Naive thymus-derived CD4-positive, alpha-beta T cell (primary cell): ENCODE results near the gene PTPRN2. TPM values are rescaled to one million over a fixed set of nuclear protein-coding genes. Genes with fewer than 3 reads are reported as not detected.
A peak's percentile ranks its signal among the peaks of the same experiment; 100 is the strongest.

Source experiments
- ATAC-seq: fragments of 150-1000 bp; cut with Tn5 transposase; 2 replicates; pipeline ENCODE4 v1.10.0; 2021; ENCODE audit warnings: mild to moderate bottlenecking, moderate library complexity
- CTCF ChIA-PET: fragments of 350-600 bp; sonication (Branson Sonifier 250); formaldehyde crosslinking; loops from one replicate; lab custom pipeline; 2021; ENCODE audit warnings: antibody characterized with exemption; lab: Charles Lee
- POLR2A ChIA-PET: fragments of 350-600 bp; sonication (Branson Sonifier 250); formaldehyde crosslinking; loops from one replicate; lab custom pipeline; 2021; ENCODE audit warnings: antibody characterized with exemption, inconsistent platforms; lab: Charles Lee
- DNase-seq, 9 donors: peaks; one replicate each; pipeline versions ENCODE4 v3.0.0 to v3.0.0-alpha.2; 2020 to 2022; ENCODE audit warnings: mixed read lengths in 1 of 9
- H3K27ac ChIP-seq: one replicate; pipeline ENCODE4 v1.7.0; 2013; ENCODE audit warnings: mild to moderate bottlenecking, low read depth, low read length, moderate library complexity
- H3K27me3 ChIP-seq, 2 donors: one replicate each; pipeline ENCODE4 v1.7.0; 2013; ENCODE audit warnings: low read length in 2 of 2, mild to moderate bottlenecking in 2 of 2, moderate library complexity in 2 of 2; ENCODE audit not compliant: control insufficient read depth in 2 of 2, insufficient read depth in 2 of 2
- H3K36me3 ChIP-seq, 3 experiments: 1 replicate in 2 of 3; 2 replicates in 1 of 3; pipeline ENCODE4 v1.7.0; 2013; ENCODE audit warnings: low read length in 3 of 3, mild to moderate bottlenecking in 3 of 3, moderate library complexity in 1 of 3; ENCODE audit not compliant: insufficient read depth in 3 of 3, control insufficient read depth in 2 of 3
- H3K4me1 ChIP-seq, 2 donors: one replicate each; pipeline ENCODE4 v1.7.0; 2013; ENCODE audit warnings: low read length in 2 of 2, mild to moderate bottlenecking in 2 of 2, moderate library complexity in 1 of 2; ENCODE audit not compliant: control insufficient read depth in 2 of 2, insufficient read depth in 2 of 2
- H3K4me3 ChIP-seq: 2 replicates; pipeline ENCODE4 v1.7.0; 2013; ENCODE audit warnings: mild to moderate bottlenecking, low read length
- H3K9me3 ChIP-seq, 3 experiments: 1 replicate in 2 of 3; 2 replicates in 1 of 3; pipeline ENCODE4 v1.7.0; 2013; ENCODE audit warnings: low read length in 3 of 3; ENCODE audit not compliant: control insufficient read depth in 2 of 3
- H3K27ac Mint-ChIP-seq, 9 donors: one replicate each; pipeline ENCODE4 v1.8.0; 2020 to 2022; ENCODE audit warnings: mixed read lengths in 9 of 9, mild to moderate bottlenecking in 8 of 9, moderate library complexity in 5 of 9, inconsistent platforms in 2 of 9
- H3K27me3 Mint-ChIP-seq, 5 donors: one replicate each; pipeline ENCODE4 v1.8.0; 2021 to 2022; ENCODE audit warnings: mixed read lengths in 5 of 5, mild to moderate bottlenecking in 1 of 5
- H3K36me3 Mint-ChIP-seq, 5 donors: one replicate each; pipeline ENCODE4 v1.8.0; 2020 to 2022; ENCODE audit warnings: mixed read lengths in 5 of 5, mild to moderate bottlenecking in 3 of 5, inconsistent platforms in 1 of 5
- H3K4me1 Mint-ChIP-seq, 7 donors: one replicate each; pipeline ENCODE4 v1.8.0; 2020 to 2022; ENCODE audit warnings: mixed read lengths in 7 of 7, mild to moderate bottlenecking in 3 of 7, inconsistent platforms in 1 of 7
- H3K4me3 Mint-ChIP-seq, 10 donors: one replicate each; pipeline ENCODE4 v1.8.0; 2020 to 2022; ENCODE audit warnings: mild to moderate bottlenecking in 10 of 10, mixed read lengths in 10 of 10, moderate library complexity in 6 of 10, inconsistent platforms in 2 of 10
- H3K9me3 Mint-ChIP-seq, 11 donors: one replicate each; pipeline ENCODE4 v1.8.0; 2020 to 2022; ENCODE audit warnings: mixed read lengths in 11 of 11, mild to moderate bottlenecking in 4 of 11, inconsistent platforms in 1 of 11, moderate library complexity in 1 of 11
- intact Hi-C, 2 donors: fragments of 100-400 bp; cut with micrococcal nuclease; formaldehyde crosslinking; loops; one replicate each; pipeline ENCODE4 v1.15.1; 2023
- polyA plus RNA-seq, 2 donors: library from polyadenylated mRNA; unstranded; fragments of 300-500 nt; fragmentation: Illumina TruSeq; gene quantifications; one replicate each; pipeline ENCODE4 v1.2.3, GENCODE V29; 2021
- total RNA-seq, 6 experiments: library from RNA in 5 of 6; stranded (reverse) in 5 of 6; gene quantifications; 1 replicate in 5 of 6; 2 replicates in 1 of 6; pipeline ENCODE4 v1.2.3 and lab custom pipeline; 2021 to 2026

PTPRN2 gene
- total and polyA plus RNA-seq, 7 experiments from 2014 or later: 0.58 to 2.3 (median 1.4) TPM

DNA sequence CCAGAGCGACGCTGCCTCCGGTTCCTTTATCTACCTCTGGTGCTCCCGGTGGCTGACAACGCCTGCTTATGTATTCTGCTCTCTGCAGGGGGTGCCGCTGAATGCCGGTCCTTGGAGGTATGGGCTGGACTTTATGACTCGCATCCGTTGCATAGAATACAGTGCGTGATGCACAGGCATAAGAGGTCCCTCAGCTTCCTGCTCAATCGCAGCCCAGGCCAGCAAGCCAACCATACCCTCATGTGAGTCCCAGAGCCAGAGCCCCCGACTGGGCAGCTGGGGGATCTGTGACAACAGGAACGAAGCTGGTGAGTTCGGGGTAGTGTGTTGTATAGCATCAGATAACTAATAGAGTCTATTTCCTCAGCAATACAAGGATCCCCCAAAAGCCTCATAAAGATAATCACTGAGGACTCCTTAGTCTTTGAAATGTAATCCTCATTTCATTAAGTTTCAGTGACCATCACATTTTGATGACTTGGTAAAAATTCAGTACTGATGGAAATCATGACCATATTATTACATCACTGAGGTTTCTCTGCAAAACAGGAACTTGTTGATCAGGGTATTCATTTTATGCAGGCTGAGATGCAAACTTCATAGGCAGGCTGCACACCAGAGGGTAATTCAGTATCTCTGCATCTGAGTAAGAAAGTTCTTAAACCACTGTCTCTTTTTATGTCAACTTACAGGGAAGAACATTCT lies 607.8 kb downstream of the PTPRN2 start:
- Histone ChIP-seq H3K27me3 (no peaks in the 10 kb centered on the region), H3K4me3 (no peak overlapping the region), H3K4me1 (no peaks in the 10 kb centered on the region), H3K27ac (no peak overlapping the region), H3K36me3 (no peaks in the 10 kb centered on the region), H3K9me3 (peaks cover 0 to 7% (median 0%) of the 10 kb centered on the region in 3 experiments)
- POLR2A ChIA-PET: no interaction called here
- Mint-ChIP-seq H3K9me3 (peaks cover 0 to 21% (median 11%) of the 10 kb centered on the region in 11 donors), H3K36me3 (peaks cover 0 to 7% (median 6%) of the 10 kb centered on the region in 5 donors), H3K4me3 (no peak overlapping the region), H3K4me1 (no peaks in the 10 kb centered on the region), H3K27ac (no peak overlapping the region), H3K27me3 (no peaks in the 10 kb centered on the region)
- CTCF ChIA-PET: no interaction called here
- ATAC-seq: no peak
- intact Hi-C loops: no loop called here
- no peak for DNase-seq

GRCh38 chr7:157978766-157979165 lies 608.9 kb downstream of the PTPRN2 start:
- peaks cover 0 to 7% (median 6%) of the 10 kb centered on the region in 5 donors for H3K36me3 Mint-ChIP-seq
- intact Hi-C loops: no loop called here
- POLR2A ChIA-PET: no interaction called here
- Histone ChIP-seq H3K4me3 (no peak overlapping the region), H3K27ac (no peak overlapping the region), H3K27me3 (no peaks in the 10 kb centered on the region), H3K4me1 (no peaks in the 10 kb centered on the region), H3K9me3 (peaks cover 0 to 17% (median 0%) of the 10 kb centered on the region in 3 experiments), H3K36me3 (no peaks in the 10 kb centered on the region)
- H3K4me3 Mint-ChIP-seq: no peak overlapping the region
- ATAC-seq (no peak), DNase-seq (no peak)
- H3K27ac Mint-ChIP-seq: no peak overlapping the region
- CTCF ChIA-PET: no interaction called here
- H3K4me1 Mint-ChIP-seq: no peaks in the 10 kb centered on the region
- peaks cover 0 to 31% (median 13%) of the 10 kb centered on the region in 11 donors for H3K9me3 Mint-ChIP-seq
- no peaks in the 10 kb centered on the region for H3K27me3 Mint-ChIP-seq

GRCh38 chr7:157977717-157978496 lies 609.7 kb downstream of the PTPRN2 start:
- CTCF ChIA-PET: no interaction called here
- Mint-ChIP-seq H3K36me3 (peaks cover 0 to 10% (median 6%) of the 10 kb centered on the region in 5 donors), H3K4me3 (no peak overlapping the region), H3K4me1 (no peaks in the 10 kb centered on the region), H3K27me3 (no peaks in the 10 kb centered on the region), H3K9me3 (peaks cover 0 to 40% (median 20%) of the 10 kb centered on the region in 11 donors), H3K27ac (no peak overlapping the region)
- POLR2A ChIA-PET: no interaction called here
- DNase-seq (no peak), ATAC-seq (no peak)
- intact Hi-C loops: no loop called here
- no peaks in the 10 kb centered on the region for H3K36me3 ChIP-seq
- H3K9me3 ChIP-seq: peaks cover 0 to 24% (median 0%) of the 10 kb centered on the region in 3 experiments
- H3K27me3 ChIP-seq: no peaks in the 10 kb centered on the region
- no peak overlapping the region for H3K27ac ChIP-seq
- no peaks in the 10 kb centered on the region for H3K4me1 ChIP-seq
- no peak overlapping the region for H3K4me3 ChIP-seq

DNA sequence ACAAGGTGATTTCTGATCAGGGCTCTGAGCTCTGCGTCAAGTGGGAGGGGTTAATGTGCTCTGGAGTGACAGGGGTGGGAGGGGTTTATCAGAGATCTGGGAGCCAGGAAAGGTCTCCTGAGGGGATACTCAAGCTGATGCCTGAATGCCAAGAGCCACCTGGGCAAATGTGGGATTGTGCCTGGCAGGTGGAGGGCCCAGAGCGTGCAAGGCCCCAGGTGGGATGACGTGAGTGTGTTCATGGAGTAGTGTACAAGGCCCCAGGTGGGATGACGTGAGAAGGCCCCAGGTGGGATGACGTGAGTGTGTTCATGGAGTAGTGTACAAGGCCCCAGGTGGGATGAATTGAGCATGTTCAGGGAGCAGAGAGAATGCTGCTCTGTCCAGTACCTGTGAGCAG lies 610.3 kb downstream of the PTPRN2 start:
- Mint-ChIP-seq H3K27ac (no peak overlapping the region), H3K4me1 (no peaks in the 10 kb centered on the region), H3K36me3 (peaks cover 0 to 10% (median 6%) of the 10 kb centered on the region in 5 donors), H3K9me3 (peaks cover 0 to 43% (median 23%) of the 10 kb centered on the region in 11 donors), H3K4me3 (no peak overlapping the region), H3K27me3 (no peaks in the 10 kb centered on the region)
- ChIA-PET POLR2A (no interaction called here), CTCF (interaction anchor here (0.6 kb wide), 1 partner anchor 1251 kb away, joined by 3 read pairs; no protein-coding TSS in a partner anchor)
- H3K4me1 ChIP-seq: no peaks in the 10 kb centered on the region
- ATAC-seq (no peak), DNase-seq (no peak)
- H3K9me3 ChIP-seq: peaks cover 0 to 27% (median 0%) of the 10 kb centered on the region in 3 experiments
- no peak overlapping the region for H3K4me3 ChIP-seq
- intact Hi-C loops: no loop called here
- H3K27ac ChIP-seq: no peak overlapping the region
- H3K27me3 ChIP-seq: no peaks in the 10 kb centered on the region
- H3K36me3 ChIP-seq: no peaks in the 10 kb centered on the region

DNA sequence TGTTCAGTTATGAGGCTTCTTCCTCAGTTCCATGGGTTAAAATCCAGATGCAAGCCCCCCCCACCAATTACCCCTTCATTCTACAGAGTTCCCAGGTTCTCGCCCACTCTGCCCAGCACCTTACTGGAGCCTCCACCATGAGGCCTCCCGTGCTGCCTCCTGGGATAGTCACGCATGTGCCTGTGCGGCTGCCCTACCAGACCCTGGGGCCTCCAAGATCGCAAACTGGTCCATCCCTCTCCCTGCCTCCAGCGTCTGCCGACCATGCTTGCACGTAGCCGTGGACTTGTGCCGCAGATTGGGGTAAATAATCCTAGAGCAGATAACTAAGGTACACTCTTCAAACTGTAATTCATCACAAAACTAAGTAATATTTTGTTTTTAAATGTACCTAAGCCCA lies 611.2 kb downstream of the PTPRN2 start:
- ChIA-PET CTCF (no interaction called here), POLR2A (no interaction called here)
- H3K4me3 ChIP-seq: no peak overlapping the region
- no peak for ATAC-seq
- H3K4me1 ChIP-seq: no peaks in the 10 kb centered on the region
- no peaks in the 10 kb centered on the region for H3K27me3 Mint-ChIP-seq
- no peak for DNase-seq
- H3K36me3 Mint-ChIP-seq: peaks cover 0 to 10% (median 7%) of the 10 kb centered on the region in 5 donors
- H3K9me3 Mint-ChIP-seq: peaks cover 0 to 52% (median 30%) of the 10 kb centered on the region in 11 donors
- intact Hi-C loops: no loop called here
- H3K27me3 ChIP-seq: no peaks in the 10 kb centered on the region
- H3K27ac Mint-ChIP-seq: no peak overlapping the region
- H3K4me1 Mint-ChIP-seq: no peaks in the 10 kb centered on the region
- H3K9me3 ChIP-seq: peaks cover 0 to 27% (median 0%) of the 10 kb centered on the region in 3 experiments
- H3K4me3 Mint-ChIP-seq: peak overlapping the region in 1 of 10 donors; percentile 66
- no peaks in the 10 kb centered on the region for H3K36me3 ChIP-seq
- no peak overlapping the region for H3K27ac ChIP-seq

DNA sequence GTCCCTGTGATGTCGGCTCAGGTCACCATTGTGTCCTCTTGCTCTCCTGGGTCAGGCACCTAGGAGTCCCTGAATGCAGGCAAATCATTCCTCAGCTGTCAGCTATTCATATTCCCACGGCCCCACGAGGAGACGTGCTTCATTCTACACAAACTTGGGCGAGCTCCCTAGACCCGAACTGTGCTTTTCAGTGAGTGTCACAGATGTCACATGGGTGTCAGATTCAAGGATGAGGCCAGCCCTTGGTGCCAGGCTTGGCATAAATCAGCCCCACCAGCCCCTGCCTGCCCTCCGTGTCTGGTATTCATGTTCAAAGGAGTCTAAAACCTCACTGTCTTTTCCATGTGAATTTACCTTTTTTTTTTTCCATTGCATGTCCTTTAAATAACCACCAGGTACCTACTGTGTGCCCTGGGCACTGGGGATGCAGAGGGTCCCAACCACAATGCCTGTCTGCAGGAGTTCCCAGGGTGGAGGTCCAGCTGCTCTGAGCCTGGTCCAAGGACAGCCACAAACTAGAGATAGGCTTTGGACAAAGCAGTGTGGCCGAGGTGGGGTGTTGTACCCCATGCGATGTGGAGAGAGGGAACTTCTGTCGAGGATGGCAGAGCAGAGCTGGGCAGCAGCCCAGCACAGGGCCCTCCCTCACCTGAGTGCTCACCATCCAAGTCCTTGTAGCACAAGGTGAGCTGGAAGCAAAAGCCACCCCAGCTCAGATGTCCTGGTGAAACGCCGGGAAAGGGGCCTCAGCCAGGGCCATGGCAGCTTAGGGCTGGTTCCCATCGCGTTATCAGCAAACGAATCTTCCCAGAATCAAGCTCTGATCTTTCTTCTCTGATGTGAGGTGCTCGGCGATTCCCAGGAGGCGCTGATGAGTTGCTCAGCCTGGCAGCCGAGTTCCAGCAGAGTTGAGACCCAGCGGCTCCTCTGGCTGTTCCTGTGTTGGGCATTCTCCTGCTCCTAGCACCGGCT lies 611.9 kb downstream of the PTPRN2 start:
- POLR2A ChIA-PET: no interaction called here

More for the DNA sequence above, 611.9 kb downstream of the PTPRN2 start:
- Mint-ChIP-seq H3K9me3 (peaks cover 3 to 59% (median 35%) of the 10 kb centered on the region in 11 donors), H3K4me1 (no peaks in the 10 kb centered on the region), H3K27ac (no peak overlapping the region), H3K27me3 (peaks cover 0 to 4% (median 0%) of the 10 kb centered on the region in 5 donors), H3K4me3 (peak overlapping the region in 1 of 10 donors; percentile 10), H3K36me3 (peaks cover 0 to 15% (median 11%) of the 10 kb centered on the region in 5 donors)
- CTCF ChIA-PET: no interaction called here
- ATAC-seq (no peak), DNase-seq (no peak)
- Histone ChIP-seq H3K4me1 (no peaks in the 10 kb centered on the region), H3K9me3 (peaks cover 0 to 27% (median 0%) of the 10 kb centered on the region in 3 experiments), H3K4me3 (no peak overlapping the region), H3K27me3 (no peaks in the 10 kb centered on the region), H3K36me3 (no peaks in the 10 kb centered on the region), H3K27ac (no peak overlapping the region)
- intact Hi-C loops: no loop called here
